Esophagus muscularis mucosa (tissue), 4 donors: Measurements from ENCODE around the gene CSNK2A3. TPM values are rescaled to one million over a fixed set of nuclear protein-coding genes. Genes with fewer than 3 reads are reported as not detected.

Experiments
- DNase-seq: peaks from one replicate; pipeline ENCODE4 v3.0.0-alpha.2; 2017; ENCODE audit errors: extremely low spot score
- H3K27ac ChIP-seq, 4 donors: fragments of 200-600 bp; sonication (generic); replicated peaks in 1 of 4; 1 replicate in 3 of 4; 2 replicates in 1 of 4; pipeline ENCODE4 v1.5.1; 2016 to 2019; ENCODE audit warnings: mild to moderate bottlenecking in 1 of 4
- H3K27me3 ChIP-seq, 4 donors: fragments of 200-600 bp; sonication (generic); one replicate each; pipeline versions ENCODE4 v1.5.1 to v1.6.0; 2016 to 2019
- H3K36me3 ChIP-seq, 4 donors: fragments of 200-600 bp; sonication (generic); one replicate each; pipeline ENCODE4 v1.5.1; 2016 to 2019
- H3K4me1 ChIP-seq, 4 donors: fragments of 200-600 bp; sonication (generic); one replicate each; pipeline ENCODE4 v1.5.1; 2016 to 2019
- H3K4me3 ChIP-seq, 4 donors: fragments of 200-600 bp; sonication (generic); 1 replicate in 2 of 4; 2 replicates in 2 of 4; pipeline ENCODE4 v1.5.1; 2016 to 2019; ENCODE audit warnings: mild to moderate bottlenecking in 4 of 4, moderate library complexity in 1 of 4
- H3K9me3 ChIP-seq, 4 donors: fragments of 200-600 bp; sonication (generic); 1 replicate in 3 of 4; 2 replicates in 1 of 4; pipeline ENCODE4 v1.5.1; 2016 to 2019
- CTCF ChIP-seq, 3 experiments: fragments of 200-600 bp in 2 of 3; fragments of 450-650 bp in 1 of 3; sonication (generic) in 2 of 3; IDR thresholded peaks; one replicate each; pipeline ENCODE4 v1.5.1; 2017 to 2019; ENCODE audit warnings: antibody characterized with exemption in 3 of 3, mild to moderate bottlenecking in 2 of 3, moderate library complexity in 1 of 3
- EP300 ChIP-seq: sonication (generic); formaldehyde crosslinking; IDR thresholded peaks from one replicate; pipeline ENCODE4 v1.6.1; 2017; ENCODE audit warnings: antibody characterized with exemption
- POLR2A ChIP-seq: fragments of 450-650 bp; IDR thresholded peaks from one replicate; pipeline ENCODE4 v1.6.1; 2017; ENCODE audit warnings: antibody characterized with exemption, moderate library complexity, mild to moderate bottlenecking, low read depth
- POLR2AphosphoS5 ChIP-seq, 2 donors: sonication (generic); formaldehyde crosslinking; IDR thresholded peaks; one replicate each; pipeline ENCODE4 v1.6.1; 2017; ENCODE audit warnings: antibody characterized with exemption in 2 of 2
- WGBS: methylation state at CpG from one replicate; pipeline ENCODE4 v1.1.5; 2018; 5-methylcytosine and 5-hydroxymethylcytosine counted together
- intact Hi-C: fragments of 100-400 bp; cut with DNase I; formaldehyde crosslinking; loops from one replicate; pipeline ENCODE4 v1.15.1; 2023
- total RNA-seq, 4 donors: library from RNA; depleted of rRNA; stranded (reverse); fragments of >200 nt; gene quantifications; one replicate each; pipeline versions ENCODE4 v1.1.0 to v1.2.1, GENCODE V29; 2016

The CSNK2A3 gene
- total RNA-seq, 4 donors from 2014 or later: 0.83 to 2.8 (median 1.1) TPM

- intact Hi-C loops: no loop called here
- Histone ChIP-seq H3K36me3 (no peaks in the 10 kb centered on the region), H3K4me3 (no peak overlapping the region), H3K9me3 (no peaks in the 10 kb centered on the region), H3K27me3 (no peaks in the 10 kb centered on the region), H3K27ac (no peak overlapping the region), H3K4me1 (peaks cover 5 to 43% (median 32%) of the 10 kb centered on the region in 4 donors)
- no peak for DNase-seq
- WGBS: 94% methylated on average over 5 of the region's 5 CpGs
- TF ChIP-seq CTCF (IDR thresholded peaks at IDR 0.05) (no peak), POLR2A (no peak), EP300 (no peak), POLR2AphosphoS5 (IDR thresholded peaks at IDR 0.05) (no peak)
Observed at GRCh38 chr11:11348303-11348702, 4.7 kb downstream of the CSNK2A3 start.

GRCh38 chr11:11347592-11347991, 5.5 kb downstream of the CSNK2A3 start:
- WGBS: 51% methylated on average over 7 of the region's 7 CpGs
- no peak overlapping the region for H3K27ac ChIP-seq
- peaks cover 5 to 43% (median 31%) of the 10 kb centered on the region in 4 donors for H3K4me1 ChIP-seq
- no peak for DNase-seq
- H3K36me3 ChIP-seq: peaks cover 0 to 3% (median 0%) of the 10 kb centered on the region in 4 donors
- TF ChIP-seq POLR2AphosphoS5 (IDR thresholded peaks at IDR 0.05) (no peak), CTCF (IDR thresholded peaks at IDR 0.05) (no peak), POLR2A (no peak), EP300 (no peak)
- no peaks in the 10 kb centered on the region for H3K9me3 ChIP-seq
- intact Hi-C loops: no loop called here
- H3K4me3 ChIP-seq: no peak overlapping the region
- no peaks in the 10 kb centered on the region for H3K27me3 ChIP-seq

GRCh38 chr11:11346303-11346702, 6.7 kb downstream of the CSNK2A3 start:
- TF ChIP-seq CTCF (IDR thresholded peaks at IDR 0.05): no peak
- TF ChIP-seq POLR2AphosphoS5 (IDR thresholded peaks at IDR 0.05): no peak
- TF ChIP-seq POLR2A: no peak
- TF ChIP-seq EP300: no peak
- no peak overlapping the region for H3K4me3 ChIP-seq
- intact Hi-C loops: no loop called here
- no peaks in the 10 kb centered on the region for H3K27me3 ChIP-seq
- DNase-seq: peak; percentile 60
- no peaks in the 10 kb centered on the region for H3K9me3 ChIP-seq
- no peak overlapping the region for H3K27ac ChIP-seq
- H3K36me3 ChIP-seq: peaks cover 0 to 4% (median under 1%) of the 10 kb centered on the region in 4 donors
- 94% methylated on average over 4 of the region's 4 CpGs for WGBS
- peaks cover 5 to 43% (median 30%) of the 10 kb centered on the region in 4 donors for H3K4me1 ChIP-seq

GRCh38 chr11:11345099-11345498, 8.0 kb downstream of the CSNK2A3 start:
- no peak overlapping the region for H3K27ac ChIP-seq
- no peaks in the 10 kb centered on the region for H3K27me3 ChIP-seq
- DNase-seq: peak; percentile 53
- WGBS: 83% methylated on average over 1 of the region's 1 CpG
- peaks cover 0 to 11% (median 6%) of the 10 kb centered on the region in 4 donors for H3K36me3 ChIP-seq
- intact Hi-C loops: no loop called here
- peaks cover 2 to 31% (median 21%) of the 10 kb centered on the region in 4 donors for H3K4me1 ChIP-seq
- TF ChIP-seq POLR2A (no peak), POLR2AphosphoS5 (IDR thresholded peaks at IDR 0.05) (no peak), CTCF (IDR thresholded peaks at IDR 0.05) (no peak), EP300 (no peak)
- H3K9me3 ChIP-seq: no peaks in the 10 kb centered on the region
- H3K4me3 ChIP-seq: no peak overlapping the region

- Histone ChIP-seq H3K36me3 (peaks cover 0 to 17% (median 8%) of the 10 kb centered on the region in 4 donors), H3K9me3 (no peaks in the 10 kb centered on the region), H3K4me3 (no peak overlapping the region), H3K4me1 (peaks cover 0 to 21% (median 10%) of the 10 kb centered on the region in 4 donors), H3K27ac (no peak overlapping the region), H3K27me3 (no peaks in the 10 kb centered on the region)
- DNase-seq: peak; percentile 45
- WGBS: 67% methylated on average over 3 of the region's 3 CpGs
- TF ChIP-seq POLR2A (no peak), POLR2AphosphoS5 (IDR thresholded peaks at IDR 0.05) (no peak), CTCF (IDR thresholded peaks at IDR 0.05) (no peak), EP300 (no peak)
- intact Hi-C loops: no loop called here
Observed at GRCh38 chr11:11344045-11344444, 9.0 kb downstream of the CSNK2A3 start.
